Vagina (tissue), 2 donors: ENCODE measurements around the gene MFRP. TPM values are rescaled to one million over a fixed set of nuclear protein-coding genes. Genes with fewer than 3 reads are reported as not detected.

Experiments
- DNase-seq, 2 donors: peaks; one replicate each; pipeline ENCODE4 v3.0.0-alpha.2; 2017; ENCODE audit errors: extremely low spot score in 2 of 2
- H3K27ac ChIP-seq: fragments of 200-600 bp; sonication (generic); one replicate; pipeline ENCODE4 v1.5.1; 2019
- H3K27me3 ChIP-seq: fragments of 200-600 bp; sonication (generic); one replicate; pipeline ENCODE4 v1.5.1; 2019
- H3K36me3 ChIP-seq, 2 donors: fragments of 200-600 bp; sonication (generic); one replicate each; pipeline ENCODE4 v1.5.1; 2017 to 2019
- H3K4me1 ChIP-seq: fragments of 200-600 bp; sonication (generic); one replicate; pipeline ENCODE4 v1.5.1; 2019
- H3K4me3 ChIP-seq, 2 donors: fragments of 200-600 bp; sonication (generic); 1 replicate in 1 of 2; 2 replicates in 1 of 2; pipeline ENCODE4 v1.5.1; 2016 to 2019
- H3K9me3 ChIP-seq: fragments of 200-600 bp; sonication (generic); one replicate; pipeline ENCODE4 v1.5.1; 2019
- CTCF ChIP-seq, 3 experiments: fragments of 450-650 bp in 2 of 3; fragments of 200-600 bp in 1 of 3; sonication (generic) in 1 of 3; IDR thresholded peaks; one replicate each; pipeline ENCODE4 v1.5.1; 2017 to 2019; ENCODE audit warnings: antibody characterized with exemption in 3 of 3, mild to moderate bottlenecking in 2 of 3, moderate library complexity in 2 of 3
- POLR2A ChIP-seq, 2 donors: fragments of 450-650 bp; IDR thresholded peaks; one replicate each; pipeline ENCODE4 v1.6.1; 2017; ENCODE audit warnings: antibody characterized with exemption in 2 of 2, mild to moderate bottlenecking in 2 of 2, moderate library complexity in 2 of 2
- POLR2AphosphoS5 ChIP-seq, 2 donors: sonication (generic); formaldehyde crosslinking; IDR thresholded peaks; one replicate each; pipeline ENCODE4 v1.9.0; 2017; ENCODE audit warnings: antibody characterized with exemption in 2 of 2, mild to moderate bottlenecking in 2 of 2, low read depth in 1 of 2; ENCODE audit not compliant: insufficient read depth in 1 of 2
- intact Hi-C: fragments of 100-400 bp; cut with DNase I; formaldehyde crosslinking; loops from one replicate; pipeline ENCODE4 v1.15.1; 2023
- total RNA-seq: library from RNA; depleted of rRNA; stranded (reverse); fragments of >200 nt; gene quantifications from one replicate; pipeline ENCODE4 v1.2.3, GENCODE V29; 2016

Gene MFRP
- total RNA-seq, 1 donor from 2014 or later, result not detected

GRCh38 chr11:119309411-119309810 is 37.1 kb downstream of the MFRP start:
- TF ChIP-seq POLR2A (IDR thresholded peaks at IDR 0.05), result no peak
- TF ChIP-seq CTCF (IDR thresholded peaks at IDR 0.05), result no peak
- TF ChIP-seq POLR2AphosphoS5 (IDR thresholded peaks at IDR 0.05; ENCODE audit: insufficient read depth in 1 of 2, low read depth in 1 of 2), result no peak
- Histone ChIP-seq H3K4me3 (no peak overlapping the region), H3K27me3 (no peaks in the 10 kb centered on the region), H3K36me3 (peaks cover 0 to 7% of the 10 kb centered on the region in 2 donors), H3K9me3 (no peaks in the 10 kb centered on the region), H3K27ac (peak overlapping the region; percentile 33), H3K4me1 (peaks cover 7% of the 10 kb centered on the region)
- intact Hi-C loops, result no loop called here
- DNase-seq, result no peak

- Histone ChIP-seq H3K36me3 (peaks cover 0 to 14% of the 10 kb centered on the region in 2 donors), H3K27me3 (no peaks in the 10 kb centered on the region), H3K4me1 (peaks cover 5% of the 10 kb centered on the region), H3K4me3 (no peak overlapping the region), H3K9me3 (no peaks in the 10 kb centered on the region), H3K27ac (peak overlapping the region; percentile 36)
- no peak for TF ChIP-seq POLR2AphosphoS5 (IDR thresholded peaks at IDR 0.05; ENCODE audit: insufficient read depth in 1 of 2, low read depth in 1 of 2)
- TF ChIP-seq CTCF (IDR thresholded peaks at IDR 0.05), result no peak
- no peak for TF ChIP-seq POLR2A (IDR thresholded peaks at IDR 0.05)
- DNase-seq, result no peak
- intact Hi-C loops, result no loop called here
Observed at GRCh38 chr11:119307974-119308373, 38.5 kb downstream of the MFRP start.

- H3K36me3 ChIP-seq, result peaks cover 0 to 20% of the 10 kb centered on the region in 2 donors
- intact Hi-C loops, result no loop called here
- H3K27ac ChIP-seq, result peak overlapping the region; percentile 63
Observed at GRCh38 chr11:119307219-119307618, 39.3 kb downstream of the MFRP start.

GRCh38 chr11:119306373-119306890 is 40.1 kb downstream of the MFRP start:
- Histone ChIP-seq H3K27me3 (no peaks in the 10 kb centered on the region), H3K4me3 (no peak overlapping the region), H3K27ac (peak overlapping the region; percentile 63), H3K9me3 (no peaks in the 10 kb centered on the region), H3K36me3 (peaks cover 0 to 23% of the 10 kb centered on the region in 2 donors), H3K4me1 (peaks cover 5% of the 10 kb centered on the region)
- intact Hi-C loops, result no loop called here
- no peak for DNase-seq
- TF ChIP-seq POLR2A (IDR thresholded peaks at IDR 0.05) (no peak), POLR2AphosphoS5 (IDR thresholded peaks at IDR 0.05; ENCODE audit: insufficient read depth in 1 of 2, low read depth in 1 of 2) (peak; percentile 48 to 59), CTCF (IDR thresholded peaks at IDR 0.05) (no peak)

More at GRCh38 chr11:119307219-119307618, 39.3 kb downstream of the MFRP start:
- Histone ChIP-seq H3K27me3 (no peaks in the 10 kb centered on the region), H3K9me3 (no peaks in the 10 kb centered on the region), H3K4me1 (peaks cover 5% of the 10 kb centered on the region), H3K4me3 (no peak overlapping the region)
- no peak for DNase-seq
- TF ChIP-seq CTCF (IDR thresholded peaks at IDR 0.05) (no peak), POLR2A (IDR thresholded peaks at IDR 0.05) (no peak), POLR2AphosphoS5 (IDR thresholded peaks at IDR 0.05; ENCODE audit: insufficient read depth in 1 of 2, low read depth in 1 of 2) (no peak)

- H3K27me3 ChIP-seq, result no peaks in the 10 kb centered on the region
- no peak for TF ChIP-seq POLR2AphosphoS5 (IDR thresholded peaks at IDR 0.05; ENCODE audit: insufficient read depth in 1 of 2, low read depth in 1 of 2)
- TF ChIP-seq POLR2A (IDR thresholded peaks at IDR 0.05), result no peak
- TF ChIP-seq CTCF (IDR thresholded peaks at IDR 0.05), result no peak
- peak overlapping the region; percentile 63 for H3K27ac ChIP-seq
- intact Hi-C loops, result no loop called here
- no peak overlapping the region for H3K4me3 ChIP-seq
- no peaks in the 10 kb centered on the region for H3K9me3 ChIP-seq
- H3K4me1 ChIP-seq, result peaks cover 5% of the 10 kb centered on the region
- peaks cover 0 to 27% of the 10 kb centered on the region in 2 donors for H3K36me3 ChIP-seq
- DNase-seq, result no peak
Observed at GRCh38 chr11:119305556-119306372, 40.7 kb downstream of the MFRP start.
